Measurements from ENCODE around the gene UNC5A. TPM values are rescaled to one million over a fixed set of nuclear protein-coding genes. Genes with fewer than 3 reads are reported as not detected.

Gene UNC5A
- total RNA-seq, 1 experiment from 2014 or later: 10.1 TPM

GRCh38 chr5:176798086-176798876 lies 12.1 kb upstream of the UNC5A start (continued):
- no peak for TF ChIP-seq FOSL1 (IDR thresholded peaks at IDR 0.05; ENCODE audit: low read depth)
- no peak for TF ChIP-seq POLR2A (IDR thresholded peaks at IDR 0.05; ENCODE audit: borderline replicate concordance, extremely low read depth, insufficient read depth, insufficient read length)
- no peak for TF ChIP-seq SP1 (IDR thresholded peaks at IDR 0.05; ENCODE audit: low read depth)
- TF ChIP-seq ZNF274 (IDR thresholded peaks at IDR 0.05; ENCODE audit: low read depth, low read length): no peak
- no peak for TF ChIP-seq EGR1 (IDR thresholded peaks at IDR 0.05; ENCODE audit: low read depth)
- no peak for TF ChIP-seq JUND (IDR thresholded peaks at IDR 0.05)
- no peak for TF ChIP-seq POLR2AphosphoS5 (IDR thresholded peaks at IDR 0.05; ENCODE audit: low read depth, low read length)
- no peak for TF ChIP-seq ELF1 (IDR thresholded peaks at IDR 0.05; ENCODE audit: borderline replicate concordance, low read depth)

GRCh38 chr5:176798949-176799348 lies 11.4 kb upstream of the UNC5A start:
- BruUV-seq (replicated peaks): no TSS peak
- TF ChIP-seq SIN3A (IDR thresholded peaks at IDR 0.05; ENCODE audit: low read depth) (no peak), EGR1 (IDR thresholded peaks at IDR 0.05; ENCODE audit: low read depth) (no peak), CEBPB (IDR thresholded peaks at IDR 0.05; ENCODE audit: low read depth) (no peak), ATF3 (IDR thresholded peaks at IDR 0.05) (no peak), POLR2A (IDR thresholded peaks at IDR 0.05; ENCODE audit: borderline replicate concordance, extremely low read depth, insufficient read depth, insufficient read length) (no peak), ZFX (IDR thresholded peaks at IDR 0.05) (no peak), SP1 (IDR thresholded peaks at IDR 0.05; ENCODE audit: low read depth) (no peak), MAX (IDR thresholded peaks at IDR 0.05) (no peak), JUND (IDR thresholded peaks at IDR 0.05) (no peak), FOSL1 (IDR thresholded peaks at IDR 0.05; ENCODE audit: low read depth) (no peak)
- CTCF ChIA-PET: no interaction called here
- H3K36me3 ChIP-seq (ENCODE audit: control insufficient read depth in 1 of 2, insufficient read depth in 2 of 2, low read length in 2 of 2): no peaks in the 10 kb centered on the region
- POLR2A ChIA-PET: no interaction called here
- H3K9ac ChIP-seq (ENCODE audit: low read length): no peak overlapping the region
- peaks cover 20% of the 10 kb centered on the region; the same call in 1 of the 2 replicates for H3K27me3 ChIP-seq (ENCODE audit: insufficient read depth, low read length)
- H3K9me2 ChIP-seq (ENCODE audit: insufficient read depth): no peaks in the 10 kb centered on the region
- intact Hi-C loops (cut with micrococcal nuclease): no loop called here
- no peaks in the 10 kb centered on the region for H3K4me1 ChIP-seq (ENCODE audit: control insufficient read depth in 1 of 2, insufficient read depth in 2 of 2, low read length in 2 of 2)
- H3K9me3 ChIP-seq (ENCODE audit: control insufficient read depth in 1 of 2, insufficient read depth in 1 of 2, low read depth in 1 of 2, low read length in 2 of 2): no peaks in the 10 kb centered on the region
- RAD21 ChIA-PET (ENCODE audit: low non-redundant PET in 1 of 2, low total read pairs in 2 of 2, uncharacterized antibody in 2 of 2, unreplicated experiment in 2 of 2): no interaction called here
- no peak for DNase-seq (ENCODE audit: low read depth, low spot score)
- H3K79me2 ChIP-seq (ENCODE audit: insufficient read depth, low read length): no peaks in the 10 kb centered on the region
- no peak overlapping the region for H2AFZ ChIP-seq (ENCODE audit: low read depth, low read length, poor library complexity, severe bottlenecking)
- H3K4me3 ChIP-seq (replicated peaks in 1 of 2; ENCODE audit: low read depth in 1 of 2, low read length in 2 of 2): no peak overlapping the region
- no peak overlapping the region for H3K27ac ChIP-seq (ENCODE audit: low read depth, low read length)
- ATAC-seq: no peak
- H4K20me1 ChIP-seq (ENCODE audit: insufficient read depth): no peaks in the 10 kb centered on the region
- no peak overlapping the region for H3K4me2 ChIP-seq (ENCODE audit: low read length)
